Bronchial epithelial cell (primary cell): ENCODE results near the gene KMT2E. TPM values are rescaled to one million over a fixed set of nuclear protein-coding genes. Genes with fewer than 3 reads are reported as not detected.

Source experiments
- DNase-seq: peaks from one replicate; pipeline ENCODE4 v3.0.0-alpha.2; 2010; ENCODE audit warnings: low read depth
- FAIRE-seq: peaks from 2 replicates; lab custom pipeline; 2011; peaks lifted over from hg19 to GRCh38; lab: Jason Lieb, UNC
- H3K27me3 ChIP-seq: 2 replicates; pipeline ENCODE4 v1.5.1; 2011; ENCODE audit warnings: low read length; ENCODE audit not compliant: control insufficient read depth, insufficient read depth
- H3K36me3 ChIP-seq: 2 replicates; pipeline ENCODE4 v1.5.1; 2011; ENCODE audit warnings: low read length; ENCODE audit not compliant: control insufficient read depth, insufficient read depth
- H3K4me3 ChIP-seq: 2 replicates; pipeline ENCODE4 v1.5.1; 2011; ENCODE audit warnings: mild to moderate bottlenecking, low read depth, low read length, control low read depth
- CTCF ChIP-seq: IDR thresholded peaks from 2 replicates; pipeline ENCODE4 v1.5.1; 2011; ENCODE audit warnings: mild to moderate bottlenecking, moderate library complexity, low read length, control low read depth, inconsistent platforms; ENCODE audit not compliant: insufficient read depth, severe bottlenecking
- total RNA-seq: library from RNA; depleted of rRNA; stranded (reverse); fragments of >200 nt; gene quantifications from 2 replicates; pipeline ENCODE4 v1.2.1, GENCODE V29; 2014

KMT2E gene
- 73.9 and 79.8 TPM in 2 replicates for total RNA-seq

- FAIRE-seq, result no peak
- TF ChIP-seq CTCF, result no peak
- Histone ChIP-seq H3K27me3 (no peaks in the 10 kb centered on the region), H3K36me3 (peaks cover 2% of the 10 kb centered on the region), H3K4me3 (peak within 1 kb of the TSS; percentile 100)
- DNase-seq, result peak; percentile 54
Measured at GRCh38 chr7:105013816-105014692, at the start of gene KMT2E. Gene KMT2E, plus strand, starts transcription at chr7:105014205. Its CDS starts 26,748 bp downstream, at chr7:105040953.

- H3K27me3 ChIP-seq, result no peaks in the 10 kb centered on the region
- no peaks in the 10 kb centered on the region for H3K36me3 ChIP-seq
- no peak for FAIRE-seq
- no peak for TF ChIP-seq CTCF
- DNase-seq, result no peak
- no peak overlapping the region for H3K4me3 ChIP-seq
Measured at GRCh38 chr7:104964626-104965236, 49.3 kb upstream of the KMT2E start.

GRCh38 chr7:104966022-104966421, 48.0 kb upstream of the KMT2E start:
- DNase-seq (no peak), FAIRE-seq (no peak)
- Histone ChIP-seq H3K4me3 (no peak overlapping the region), H3K36me3 (no peaks in the 10 kb centered on the region), H3K27me3 (no peaks in the 10 kb centered on the region)
- TF ChIP-seq CTCF, result no peak

- FAIRE-seq (no peak), DNase-seq (peak; percentile 48)
- H3K27me3 ChIP-seq, result no peaks in the 10 kb centered on the region
Measured at GRCh38 chr7:104967088-104967487, 46.9 kb upstream of the KMT2E start.

GRCh38 chr7:104967595-104967994, 46.4 kb upstream of the KMT2E start:
- Histone ChIP-seq H3K4me3 (no peak overlapping the region), H3K27me3 (no peaks in the 10 kb centered on the region), H3K36me3 (no peaks in the 10 kb centered on the region)
- no peak for TF ChIP-seq CTCF
- DNase-seq, result no peak
- no peak for FAIRE-seq

More at GRCh38 chr7:104967088-104967487, 46.9 kb upstream of the KMT2E start:
- H3K36me3 ChIP-seq, result no peaks in the 10 kb centered on the region
- TF ChIP-seq CTCF, result no peak
- no peak overlapping the region for H3K4me3 ChIP-seq
